ENCODE data around the gene TBCD.
A peak's percentile ranks its signal among the peaks of the same experiment; 100 is the strongest.
"Not testable (repeated sequence)": the region's sequence is repeated elsewhere in the genome, so short reads cannot be mapped to it uniquely, and the experiment has no call there.

TBCD gene

GRCh38 chr17:82973456-82974135 lies 221.7 kb downstream of the TBCD start:
- DNase-seq (ENCODE audit: low read depth) = no peak

DNA sequence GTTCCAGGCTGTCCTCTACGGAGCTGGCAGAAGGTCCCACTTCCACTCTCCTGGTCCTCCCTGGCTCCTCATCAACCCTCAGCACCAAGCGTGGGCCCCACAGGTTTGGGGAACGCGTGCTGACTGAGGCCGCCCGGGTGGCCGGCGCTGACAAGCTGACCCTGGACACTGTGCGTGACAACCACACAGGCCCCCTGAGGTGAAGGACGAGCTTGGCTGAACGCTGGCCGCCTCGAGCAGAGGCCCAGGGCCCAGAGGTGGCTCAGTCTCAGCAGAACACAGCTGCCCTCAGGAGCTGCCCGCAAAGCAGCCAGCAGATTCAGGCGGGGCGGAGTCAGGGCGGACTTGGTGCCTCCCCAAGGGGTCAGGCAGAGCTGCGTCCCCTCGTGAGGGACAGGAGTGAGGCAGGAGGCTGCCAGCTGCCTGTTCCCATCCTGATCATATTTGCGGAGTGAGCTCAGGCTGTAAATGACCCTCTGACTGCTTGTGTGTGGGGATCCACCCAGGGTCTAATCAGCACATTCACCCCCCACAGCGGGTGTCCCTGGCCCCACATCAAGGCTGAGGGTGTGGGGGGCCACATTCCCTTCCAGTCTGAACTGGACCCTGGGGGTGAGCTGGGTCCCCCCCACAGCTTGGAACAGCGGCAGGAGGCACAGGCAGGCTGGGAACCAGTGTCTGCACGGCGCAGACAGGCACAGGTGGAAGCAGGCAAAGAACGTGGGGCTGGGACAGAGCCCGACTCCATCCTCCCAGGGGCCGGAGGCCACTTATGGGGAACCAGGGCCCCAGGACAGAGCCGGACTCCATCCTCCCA lies 222.5 kb downstream of the TBCD start:
- no peak for DNase-seq (ENCODE audit: low read depth)

- DNase-seq (ENCODE audit: low read depth) = no peak
Measured at GRCh38 chr17:82976982-82977488, 225.2 kb downstream of the TBCD start.

DNA sequence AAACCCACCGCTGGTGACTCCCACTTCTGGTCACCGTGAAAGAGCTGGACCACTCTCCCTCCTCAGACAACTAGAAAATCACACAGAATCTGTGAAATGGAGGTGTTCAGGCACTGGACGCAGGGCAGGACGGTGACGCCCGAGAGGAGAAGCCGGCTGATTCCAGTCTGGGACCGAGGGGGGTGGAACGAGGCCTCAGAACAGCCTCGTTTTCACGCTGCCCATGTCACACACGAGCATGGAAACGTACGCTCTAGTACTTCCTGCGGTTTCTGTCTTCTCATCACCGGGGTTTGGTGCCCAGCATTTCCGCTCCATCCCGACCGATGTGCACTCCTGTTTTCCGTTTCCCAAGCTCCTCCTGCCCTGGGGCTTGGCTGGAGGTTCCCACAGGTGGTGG lies 225.7 kb downstream of the TBCD start:
- no peak for DNase-seq (ENCODE audit: low read depth)

DNA sequence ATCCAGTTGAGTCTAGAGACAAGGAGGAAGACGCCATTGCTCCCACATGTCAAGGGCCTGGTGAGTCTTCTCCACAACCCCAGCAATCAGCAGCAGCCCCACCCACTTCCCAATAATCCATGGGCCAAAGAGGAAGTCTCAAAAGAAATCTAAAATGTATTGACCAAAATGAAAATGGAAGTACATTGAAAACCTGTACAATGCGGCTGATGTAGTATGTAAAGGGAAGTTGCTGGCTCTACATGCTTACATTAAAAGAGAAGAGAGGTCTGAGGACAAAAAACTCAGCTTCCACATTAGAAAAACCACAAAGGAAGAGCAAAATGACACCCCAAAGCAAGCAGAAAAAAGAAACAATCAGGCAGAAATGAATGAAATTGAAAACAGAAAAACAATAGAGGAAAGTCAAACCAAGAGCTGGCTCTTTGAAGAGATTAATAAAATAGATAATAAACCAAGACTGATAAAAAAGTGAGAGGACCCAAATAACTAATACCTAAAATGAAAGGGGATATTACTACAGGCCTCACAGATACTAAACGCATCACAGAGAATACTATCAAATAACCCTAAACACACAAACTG lies 227.0 kb downstream of the TBCD start:
- DNase-seq (ENCODE audit: low read depth) = no peak

- no peak for DNase-seq (ENCODE audit: low read depth)
Measured at GRCh38 chr17:82979718-82980117, 227.9 kb downstream of the TBCD start.

DNA sequence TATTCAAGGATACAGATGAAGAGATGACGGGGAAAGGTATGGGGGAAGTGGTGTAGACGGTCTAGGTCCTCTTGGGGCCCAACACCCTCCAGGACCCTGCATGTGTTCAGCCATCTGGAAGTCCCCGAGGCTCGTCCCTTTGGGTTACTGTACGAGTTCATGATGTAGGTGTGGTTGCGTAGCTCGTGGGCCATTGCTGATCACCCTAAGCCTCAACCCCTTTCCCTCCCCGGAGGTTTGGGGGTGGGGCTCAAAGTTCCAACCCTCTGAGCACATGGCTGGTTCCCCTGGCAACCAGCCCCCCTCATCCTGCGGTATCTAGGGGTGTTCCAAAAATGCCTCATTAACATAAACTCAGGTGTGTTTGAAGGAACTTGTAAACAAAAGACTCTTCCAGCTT lies 228.8 kb downstream of the TBCD start:
- DNase-seq (ENCODE audit: low read depth) = no peak

DNA sequence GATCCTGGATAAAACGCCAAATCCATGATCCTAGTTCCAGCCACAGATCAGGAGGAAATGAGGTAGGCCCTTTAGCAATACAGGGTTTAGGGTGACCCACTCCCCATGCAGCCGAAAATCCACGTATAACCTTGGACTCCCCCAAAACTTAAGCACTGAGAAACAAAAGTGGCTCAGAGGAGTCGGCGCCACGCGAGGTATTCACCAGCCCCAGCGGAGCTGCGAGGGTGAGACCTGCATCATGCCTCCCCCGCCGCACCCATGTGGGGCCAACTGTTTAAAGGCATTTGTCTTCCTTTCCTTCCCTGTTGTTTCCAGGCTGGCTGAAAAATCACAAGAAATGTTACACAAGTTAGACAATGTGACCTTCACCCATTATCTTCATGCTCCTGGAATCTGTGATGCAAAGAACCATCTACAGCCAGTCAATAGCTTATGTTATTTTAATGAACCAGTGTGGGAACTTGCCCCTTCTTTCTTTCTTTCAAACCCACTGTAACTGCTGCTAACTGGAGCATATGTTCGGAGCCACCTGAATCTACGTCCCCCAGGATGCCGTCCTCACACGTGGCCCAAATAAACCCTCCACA lies 229.4 kb downstream of the TBCD start:
- DNase-seq (ENCODE audit: low read depth) = no peak

- DNase-seq (ENCODE audit: low read depth) = no peak
Measured at GRCh38 chr17:82983510-82984248, 231.8 kb downstream of the TBCD start.

DNA sequence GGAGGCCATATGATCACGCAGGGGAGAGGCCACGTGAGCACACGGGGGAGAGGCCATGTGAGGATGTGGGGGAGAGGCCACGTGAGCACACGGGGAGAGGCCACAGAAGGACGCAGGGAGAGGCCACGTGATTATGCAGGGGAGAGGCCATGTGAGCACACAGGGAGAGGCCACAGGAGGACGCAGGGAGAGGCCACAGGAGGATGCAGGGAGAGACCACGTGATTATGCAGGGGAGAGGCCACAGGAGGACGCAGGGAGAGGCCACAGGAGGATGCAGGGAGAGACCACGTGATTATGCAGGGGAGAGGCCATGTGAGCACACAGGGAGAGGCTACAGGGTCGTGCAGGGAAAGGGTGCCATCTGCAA lies 232.4 kb downstream of the TBCD start:
- not testable (repeated sequence) for DNase-seq (ENCODE audit: low read depth)

DNA sequence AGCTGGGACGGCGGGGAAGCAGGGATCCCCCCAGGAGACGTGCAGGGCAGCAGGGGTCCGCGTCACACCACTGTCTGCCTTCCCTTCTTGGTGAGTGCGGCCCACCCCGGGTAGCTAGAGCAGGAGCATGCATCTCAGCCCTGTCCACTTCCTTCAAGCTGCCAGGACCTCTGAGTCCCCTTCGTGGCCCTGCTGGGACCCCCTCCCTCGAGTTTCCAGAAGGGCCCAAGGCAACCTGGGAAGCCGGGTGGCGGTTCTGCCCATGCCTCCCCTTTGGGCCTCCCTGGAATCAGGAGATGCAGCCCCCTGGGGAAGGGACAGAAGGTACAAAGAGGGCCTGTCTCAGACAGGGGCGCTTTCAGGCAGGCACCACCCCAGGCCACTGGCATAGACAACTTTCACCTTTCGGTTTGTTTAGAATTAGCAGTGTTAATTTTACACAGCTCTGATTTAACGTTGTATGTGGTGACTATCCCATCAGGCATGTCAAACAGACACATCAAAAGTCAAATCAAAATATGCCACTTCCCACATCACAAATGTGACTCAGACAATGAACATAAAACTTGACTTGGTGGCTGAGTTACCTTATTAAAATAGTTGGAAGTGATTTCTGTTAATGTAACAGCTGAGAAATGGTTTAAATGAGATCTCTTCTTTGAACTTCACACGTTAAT lies 233.0 kb downstream of the TBCD start:
- DNase-seq (ENCODE audit: low read depth) = no peak

GRCh38 chr17:82985428-82985805 lies 233.6 kb downstream of the TBCD start:
- DNase-seq (ENCODE audit: low read depth) = no peak

DNA sequence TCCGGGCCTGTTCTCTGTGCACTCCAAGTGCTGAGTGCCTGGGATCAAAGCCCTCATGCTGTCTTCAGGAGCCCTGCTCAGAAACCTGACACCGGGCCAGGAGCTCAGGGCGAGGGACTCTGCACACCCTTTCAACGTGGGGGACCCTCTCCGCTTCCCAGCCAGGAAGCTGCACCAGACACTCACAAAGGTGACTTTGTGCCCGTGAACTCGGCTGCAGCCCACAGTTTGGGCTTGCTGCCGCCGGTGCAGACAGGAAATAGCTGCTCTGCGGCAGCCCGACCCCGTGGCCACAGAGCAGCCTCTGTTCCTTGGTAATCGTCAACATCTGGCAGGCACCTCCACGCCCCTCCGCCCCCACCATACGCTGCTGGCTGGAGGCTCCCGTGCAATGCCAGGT lies 234.1 kb downstream of the TBCD start:
- DNase-seq (ENCODE audit: low read depth) = peak; percentile 35

- not testable (repeated sequence) for DNase-seq (ENCODE audit: low read depth)
Measured at GRCh38 chr17:82989051-82989450, 237.2 kb downstream of the TBCD start.

- DNase-seq (ENCODE audit: low read depth) = no peak
Measured at GRCh38 chr17:82989881-82990280, 238.0 kb downstream of the TBCD start.

GRCh38 chr17:82993005-82993404 lies 241.1 kb downstream of the TBCD start:
- no peak for DNase-seq (ENCODE audit: low read depth)

Data from T follicular helper cell (primary cell).